IMR-90 (cell line): ENCODE results near the gene NLGN3. TPM values are rescaled to one million over a fixed set of nuclear protein-coding genes. Genes with fewer than 3 reads are reported as not detected.

Experiments
- ATAC-seq: fragments of 200-7000 bp; cut with Tn5 transposase; 2 replicates; pipeline ENCODE4 v1.9.1; 2020; ENCODE audit warnings: low read depth, mild to moderate bottlenecking, moderate library complexity
- BruUV-seq: library from RNA; stranded (reverse); fragments of 400-500 nt; replicated peaks from 2 replicates; lab custom pipeline; 2021; lab: Mats Ljungman, UMichigan
- CTCF ChIA-PET: fragments of 300-600 bp; formaldehyde crosslinking; extraction: SDS; loops from one replicate; lab custom pipeline; 2021; ENCODE audit warnings: antibody characterized with exemption; lab: Yijun Ruan, JAX
- POLR2A ChIA-PET: fragments of 300-600 bp; sonication (Branson Sonifier 250); formaldehyde crosslinking; loops from one replicate; lab custom pipeline; 2022; ENCODE audit warnings: antibody characterized with exemption; ENCODE audit not compliant: unreplicated experiment; lab: Charles Lee
- DNase-seq: peaks from one replicate; pipeline ENCODE4 v3.0.0; 2013
- H2AFZ ChIP-seq: replicated peaks from 2 replicates; pipeline ENCODE3; 2013; ENCODE audit warnings: low read length, mild to moderate bottlenecking; ENCODE audit not compliant: poor library complexity
- H2AK5ac ChIP-seq: 2 replicates; pipeline ENCODE4 v1.6.1; 2013; ENCODE audit warnings: low read depth, low read length, inconsistent platforms
- H2AK9ac ChIP-seq: replicated peaks from 2 replicates; pipeline ENCODE3; 2013; ENCODE audit warnings: mild to moderate bottlenecking, low read depth, low read length, moderate library complexity; ENCODE audit not compliant: poor library complexity
- H2BK120ac ChIP-seq: 2 replicates; pipeline ENCODE4 v1.6.1; 2013; ENCODE audit warnings: low read depth, low read length, inconsistent platforms
- H2BK15ac ChIP-seq: 3 replicates; pipeline ENCODE4 v1.6.1; 2013; ENCODE audit warnings: low read depth, low read length, inconsistent platforms
- H2BK20ac ChIP-seq: 2 replicates; pipeline ENCODE4 v1.6.1; 2013; ENCODE audit warnings: low read depth, mild to moderate bottlenecking, inconsistent platforms, low read length, moderate library complexity
- H2BK5ac ChIP-seq: 2 replicates; pipeline ENCODE4 v1.6.1; 2013; ENCODE audit warnings: mild to moderate bottlenecking, low read depth, low read length, inconsistent platforms; ENCODE audit not compliant: poor library complexity, severe bottlenecking
- H3K14ac ChIP-seq: replicated peaks from 2 replicates; pipeline ENCODE4 v1.6.1; 2013; ENCODE audit warnings: low read depth, low read length, inconsistent platforms
- H3K18ac ChIP-seq: 2 replicates; pipeline ENCODE4 v1.6.1; 2013; ENCODE audit warnings: low read depth, low read length, control low read depth
- H3K23ac ChIP-seq: 2 replicates; pipeline ENCODE4 v1.6.1; 2013; ENCODE audit warnings: low read depth, low read length, inconsistent platforms
- H3K27ac ChIP-seq: 2 replicates; pipeline ENCODE4 v1.5.1; 2013; ENCODE audit warnings: mild to moderate bottlenecking, control low read depth, low read length; ENCODE audit not compliant: insufficient read depth
- H3K27me3 ChIP-seq: 2 replicates; pipeline ENCODE4 v1.6.1; 2013; ENCODE audit warnings: low read length; ENCODE audit not compliant: control insufficient read depth, insufficient read depth
- H3K36me3 ChIP-seq: 2 replicates; pipeline ENCODE4 v1.6.1; 2013; ENCODE audit warnings: low read length, mixed read lengths; ENCODE audit not compliant: control insufficient read depth, insufficient read depth
- H3K4ac ChIP-seq: 2 replicates; pipeline ENCODE4 v1.6.1; 2013; ENCODE audit warnings: low read depth, low read length, inconsistent platforms
- H3K4me1 ChIP-seq: 2 replicates; pipeline ENCODE4 v1.6.1; 2013; ENCODE audit warnings: low read length, mixed read lengths; ENCODE audit not compliant: control insufficient read depth, insufficient read depth
- H3K4me2 ChIP-seq: 2 replicates; pipeline ENCODE4 v1.6.1; 2013; ENCODE audit warnings: low read depth, mild to moderate bottlenecking, control low read depth, low read length, moderate library complexity
- H3K4me3 ChIP-seq: 2 replicates; pipeline ENCODE4 v1.5.1; 2013; ENCODE audit warnings: low read depth, mild to moderate bottlenecking, control low read depth, low read length, moderate library complexity; ENCODE audit not compliant: insufficient read depth
- H3K56ac ChIP-seq: 2 replicates; pipeline ENCODE4 v1.6.1; 2013; ENCODE audit warnings: low read length, inconsistent platforms; ENCODE audit not compliant: insufficient read depth; ENCODE audit errors: extremely low read depth
- H3K79me1 ChIP-seq, 2 experiments: 2 replicates each; pipeline ENCODE4 v1.6.1; 2013; ENCODE audit warnings: low read length in 2 of 2, inconsistent platforms in 1 of 2, low read depth in 1 of 2
- H3K9ac ChIP-seq: 2 replicates; pipeline ENCODE4 v1.6.1; 2013; ENCODE audit warnings: low read depth, low read length, control low read depth
- H3K9me1 ChIP-seq: 2 replicates; pipeline ENCODE4 v1.6.1; 2013; ENCODE audit warnings: low read length, inconsistent platforms; ENCODE audit not compliant: insufficient read depth
- H3K9me3 ChIP-seq: 2 replicates; pipeline ENCODE4 v1.6.1; 2013; ENCODE audit warnings: low read length; ENCODE audit not compliant: control insufficient read depth, insufficient read depth
- H4K20me1 ChIP-seq: 2 replicates; pipeline ENCODE4 v1.6.1; 2013; ENCODE audit warnings: low read length, inconsistent platforms; ENCODE audit not compliant: insufficient read depth
- H4K5ac ChIP-seq: 2 replicates; pipeline ENCODE4 v1.6.1; 2013; ENCODE audit warnings: mild to moderate bottlenecking, low read depth, low read length, control low read depth
- H4K8ac ChIP-seq, 2 experiments: 2 replicates each; pipeline ENCODE4 v1.6.1; 2013; ENCODE audit warnings: low read depth in 2 of 2, low read length in 2 of 2, control low read depth in 1 of 2, inconsistent platforms in 1 of 2
- H4K91ac ChIP-seq: 2 replicates; pipeline ENCODE4 v1.6.1; 2013; ENCODE audit warnings: low read depth, low read length, inconsistent platforms; ENCODE audit not compliant: insufficient read depth
- CTCF ChIP-seq: conservative IDR thresholded peaks from 2 replicates; pipeline ENCODE4 v1.5.1; 2012; ENCODE audit warnings: mild to moderate bottlenecking, low read depth, low read length, improper control_type of control experiment
- FOS ChIP-seq: fragments of 150-350 bp; IDR thresholded peaks from 2 replicates; pipeline ENCODE4 v1.6.1; 2016; ENCODE audit warnings: low read depth, low read length
- MAFK ChIP-seq: IDR thresholded peaks from 2 replicates; pipeline ENCODE4 v1.6.1; 2012; ENCODE audit warnings: low read depth, low read length, improper control_type of control experiment
- SMC3 ChIP-seq: fragments of 150-350 bp; IDR thresholded peaks from 2 replicates; pipeline ENCODE4 v1.6.1; 2016; ENCODE audit warnings: low read depth, mild to moderate bottlenecking, antibody characterized with exemption, low read length, moderate library complexity
- WGBS, 2 experiments: methylation state at CpG; one replicate each; pipeline versions ENCODE4 v1.1.5 to v1.1.7; 2013; ENCODE audit warnings: missing lambda C conversion rate in 2 of 2; ENCODE audit not compliant: insufficient read length in 1 of 2; ENCODE audit errors: extremely low coverage in 2 of 2; 5-methylcytosine and 5-hydroxymethylcytosine counted together
- dilution Hi-C: fragments of 300-500 bp; cut with HindIII; formaldehyde crosslinking; loops from one replicate; pipeline ENCODE4 v1.14.3; 2018; ENCODE audit warnings: low sequenced_read_pairs; ENCODE audit not compliant: unreplicated experiment
- in situ Hi-C: fragments of 300-500 bp; cut with MboI; formaldehyde crosslinking; loops from 3 replicates; pipeline ENCODE4 v1.14.3; 2019; ENCODE audit warnings: low sequenced_read_pairs, inconsistent platforms, mixed read lengths
- intact Hi-C: fragments of 100-400 bp; cut with micrococcal nuclease; formaldehyde crosslinking; loops from 2 replicates; pipeline ENCODE4 v1.10.0; 2022
- polyA plus RNA-seq, 3 experiments: library from polyadenylated mRNA; depleted of rRNA; stranded (reverse); fragments of >200 nt; gene quantifications; 2 replicates each; pipeline ENCODE4 v1.2.3, GENCODE V29; 2012; ENCODE audit warnings: low replicate concordance in 1 of 3
- total RNA-seq: library from RNA; depleted of rRNA; stranded (reverse); fragments of >200 nt; gene quantifications from 2 replicates; pipeline ENCODE4 v1.2.3, GENCODE V29; 2012

NLGN3 gene
- total and polyA plus RNA-seq, 2 of the 4 experiments (the other 2 are of a cell fraction), result 0.18 to 0.39 TPM

- ATAC-seq (no peak), DNase-seq (no peak)
- intact Hi-C loops (no loop called here), dilution Hi-C loops (no loop called here), in situ Hi-C loops (no loop called here)
- H3K4ac ChIP-seq, result no peak overlapping the region
- H4K8ac ChIP-seq, result no peak overlapping the region
- no peak overlapping the region for H2AK9ac ChIP-seq
- H3K18ac ChIP-seq, result no peak overlapping the region
- no peaks in the 10 kb centered on the region for H4K20me1 ChIP-seq
- no peak overlapping the region for H2BK20ac ChIP-seq
- H3K27me3 ChIP-seq, result no peaks in the 10 kb centered on the region; the same call in 1 of the 2 replicates
- no peak overlapping the region for H2BK5ac ChIP-seq
- H3K4me1 ChIP-seq, result no peaks in the 10 kb centered on the region
- no peak overlapping the region for H3K14ac ChIP-seq
- no peaks in the 10 kb centered on the region for H3K9me1 ChIP-seq
- H3K9me3 ChIP-seq, result no peaks in the 10 kb centered on the region
- CTCF ChIA-PET, result interaction anchor here (1.4 kb wide), 1 partner anchor 10 kb away, joined by 4 read pairs; no protein-coding TSS in a partner anchor
- no peak overlapping the region for H3K56ac ChIP-seq
- BruUV-seq, result no TSS peak
- H2BK120ac ChIP-seq, result no peak overlapping the region
- H3K9ac ChIP-seq, result no peak overlapping the region
- no peak overlapping the region for H3K4me2 ChIP-seq
- no peak overlapping the region for H2AK5ac ChIP-seq
- H3K36me3 ChIP-seq, result no peaks in the 10 kb centered on the region
- H2AFZ ChIP-seq, result no peak overlapping the region
- 33% methylated on average over 2 of the region's 3 CpGs; no CpG with 5 or more reads in 1 of the 2 experiments for WGBS, 2 experiments
- no peak overlapping the region for H3K23ac ChIP-seq
- H4K91ac ChIP-seq, result no peak overlapping the region
- H3K27ac ChIP-seq, result no peak overlapping the region
- POLR2A ChIA-PET, result no interaction called here
- no peaks in the 10 kb centered on the region for H3K79me1 ChIP-seq
- H4K5ac ChIP-seq, result no peak overlapping the region
- H3K4me3 ChIP-seq, result no peak overlapping the region
- no peak overlapping the region for H2BK15ac ChIP-seq
- TF ChIP-seq SMC3 (no peak), MAFK (no peak), FOS (no peak), CTCF (no peak)
Observed at GRCh38 chrX:71198066-71198465, 53.4 kb downstream of the NLGN3 start.
